HCT116 (cell line): ENCODE data around the gene ZFP36L2. TPM values are rescaled to one million over a fixed set of nuclear protein-coding genes. Genes with fewer than 3 reads are reported as not detected.

Experiments
- ATAC-seq: fragments of 200-7000 bp; cut with Tn5 transposase; 2 replicates; pipeline ENCODE4 v1.9.1; 2020; ENCODE audit warnings: mild to moderate bottlenecking, moderate library complexity
- BruUV-seq: library from RNA; stranded (reverse); fragments of 400-500 nt; replicated peaks from 2 replicates; lab custom pipeline; 2021; lab: Mats Ljungman, UMichigan
- CTCF ChIA-PET: fragments of 300-600 bp; sonication (Branson Sonifier 250); formaldehyde crosslinking; loops from one replicate; lab custom pipeline; 2021; ENCODE audit warnings: antibody characterized with exemption; lab: Charles Lee
- POLR2A ChIA-PET: fragments of 300-600, 350-600 bp; sonication (Branson Sonifier 250); formaldehyde crosslinking; loops from one replicate; lab custom pipeline; 2021; ENCODE audit warnings: antibody characterized with exemption; lab: Charles Lee
- RAD21 ChIA-PET, 2 experiments: fragments of 300-600 bp; sonication (Branson Sonifier 250); formaldehyde crosslinking; loops; one replicate each; lab custom pipeline; 2023; ENCODE audit warnings: low total read pairs in 2 of 2; ENCODE audit not compliant: uncharacterized antibody in 2 of 2, unreplicated experiment in 2 of 2, low non-redundant PET in 1 of 2; lab: Charles Lee
- DNase-seq: peaks from one replicate; pipeline ENCODE4 v3.0.0-alpha.2; 2010; ENCODE audit warnings: low read depth, low spot score
- H2AFZ ChIP-seq: fragments of 200-600 bp; shearing (Covaris generic), sonication (generic); 2 replicates; pipeline ENCODE4 v1.6.1; 2017; ENCODE audit warnings: low read depth, mixed run types, mixed read lengths, antibody characterized with exemption, low read length; ENCODE audit not compliant: poor library complexity, severe bottlenecking
- H3K27ac ChIP-seq: 2 replicates; pipeline ENCODE4 v1.5.1; 2012; ENCODE audit warnings: low read depth, low read length
- H3K27me3 ChIP-seq: fragments of 200-600 bp; sonication (generic); 2 replicates; pipeline ENCODE4 v1.6.1; 2016; ENCODE audit warnings: mixed run types, low read length, mixed read lengths; ENCODE audit not compliant: insufficient read depth
- H3K36me3 ChIP-seq, 2 experiments: fragments of 200-500 bp in 1 of 2; fragments of 200-600 bp in 1 of 2; sonication (Bioruptor generic) in 1 of 2; sonication (generic) in 1 of 2; 2 replicates each; pipeline versions ENCODE4 v1.5.1 to v1.6.1; 2014 to 2016; ENCODE audit warnings: low read length in 2 of 2, inconsistent platforms in 1 of 2, mixed read lengths in 1 of 2, mixed run types in 1 of 2; ENCODE audit not compliant: insufficient read depth in 2 of 2, control insufficient read depth in 1 of 2
- H3K4me1 ChIP-seq, 2 experiments: fragments of 200-600 bp in 1 of 2; sonication (generic) in 1 of 2; 2 replicates each; pipeline versions ENCODE4 v1.5.1 to v1.6.1; 2012 to 2017; ENCODE audit warnings: low read length in 2 of 2, inconsistent platforms in 1 of 2, mild to moderate bottlenecking in 1 of 2, mixed read lengths in 1 of 2, mixed run types in 1 of 2, moderate library complexity in 1 of 2; ENCODE audit not compliant: insufficient read depth in 2 of 2, control insufficient read depth in 1 of 2
- H3K4me2 ChIP-seq: fragments of 200-600 bp; sonication (generic); 2 replicates; pipeline ENCODE4 v1.6.1; 2017; ENCODE audit warnings: mixed run types, low read length, mixed read lengths
- H3K4me3 ChIP-seq, 2 experiments: fragments of 200-600 bp in 1 of 2; sonication (generic) in 1 of 2; replicated peaks in 1 of 2; 2 replicates each; pipeline ENCODE4 v1.5.1; 2011 to 2016; ENCODE audit warnings: low read length in 2 of 2, control low read depth in 1 of 2, low read depth in 1 of 2, mild to moderate bottlenecking in 1 of 2, mixed read lengths in 1 of 2, mixed run types in 1 of 2
- H3K79me2 ChIP-seq: fragments of 200-600 bp; sonication (generic); 2 replicates; pipeline ENCODE4 v1.6.1; 2017; ENCODE audit warnings: mild to moderate bottlenecking, mixed run types, low read length, moderate library complexity, mixed read lengths; ENCODE audit not compliant: insufficient read depth
- H3K9ac ChIP-seq: fragments of 200-600 bp; sonication (generic); 2 replicates; pipeline ENCODE4 v1.6.1; 2016; ENCODE audit warnings: low read length, mixed read lengths
- H3K9me2 ChIP-seq: fragments of 200-600 bp; sonication (generic), shearing (Covaris generic); 2 replicates; pipeline ENCODE4 v1.6.1; 2017; ENCODE audit warnings: mixed run types, mild to moderate bottlenecking, moderate library complexity; ENCODE audit not compliant: insufficient read depth
- H3K9me3 ChIP-seq, 2 experiments: fragments of 200-500 bp in 1 of 2; fragments of 200-600 bp in 1 of 2; sonication (Bioruptor generic) in 1 of 2; sonication (generic) in 1 of 2; 2 replicates each; pipeline ENCODE4 v1.6.1; 2014 to 2017; ENCODE audit warnings: low read length in 2 of 2, mixed read lengths in 2 of 2, inconsistent platforms in 1 of 2, low read depth in 1 of 2, mild to moderate bottlenecking in 1 of 2, mixed run types in 1 of 2, moderate library complexity in 1 of 2; ENCODE audit not compliant: control insufficient read depth in 1 of 2, insufficient read depth in 1 of 2
- H4K20me1 ChIP-seq: fragments of 200-600 bp; sonication (generic), shearing (Covaris generic); 2 replicates; pipeline ENCODE4 v1.6.1; 2017; ENCODE audit warnings: mixed run types, mild to moderate bottlenecking, moderate library complexity; ENCODE audit not compliant: insufficient read depth
- CBX3 ChIP-seq: IDR thresholded peaks from 2 replicates; pipeline ENCODE4 v1.6.1; 2012; ENCODE audit warnings: low read depth
- CEBPB ChIP-seq: IDR thresholded peaks from 2 replicates; pipeline ENCODE4 v1.6.1; 2012; ENCODE audit warnings: low read depth
- EGR1 ChIP-seq: IDR thresholded peaks from 2 replicates; pipeline ENCODE4 v1.6.1; 2012; ENCODE audit warnings: low read depth
- ELF1 ChIP-seq: IDR thresholded peaks from 2 replicates; pipeline ENCODE4 v1.6.1; 2012; ENCODE audit warnings: low read depth, borderline replicate concordance
- EZH2 ChIP-seq: fragments of 200-600 bp; sonication (generic); IDR thresholded peaks from 2 replicates; pipeline ENCODE4 v1.6.1; 2017; ENCODE audit warnings: antibody characterized with exemption, mixed run types
- FOSL1 ChIP-seq: IDR thresholded peaks from 2 replicates; pipeline ENCODE4 v1.6.1; 2012; ENCODE audit warnings: low read depth
- POLR2A ChIP-seq: IDR thresholded peaks from 2 replicates; pipeline ENCODE4 v1.7.0; 2011; ENCODE audit warnings: borderline replicate concordance; ENCODE audit not compliant: insufficient read depth, insufficient read length; ENCODE audit errors: extremely low read depth
- SP1 ChIP-seq: IDR thresholded peaks from 2 replicates; pipeline ENCODE4 v1.6.1; 2012; ENCODE audit warnings: low read depth
- SRF ChIP-seq: IDR thresholded peaks from 2 replicates; pipeline ENCODE4 v1.6.1; 2012; ENCODE audit warnings: low read depth
- TCF7L2 ChIP-seq: IDR thresholded peaks from 2 replicates; pipeline ENCODE4 v1.7.0; 2011; ENCODE audit warnings: borderline replicate concordance, inconsistent platforms; ENCODE audit not compliant: insufficient read depth, insufficient read length; ENCODE audit errors: extremely low read depth
- ZFX ChIP-seq: fragments of 450-650 bp; IDR thresholded peaks from 2 replicates; pipeline ENCODE4 v1.6.1; 2017
- ZNF274 ChIP-seq: fragments of 200-500 bp; sonication (Bioruptor generic); IDR thresholded peaks from 2 replicates; pipeline ENCODE4 v1.6.1; 2014; ENCODE audit warnings: mild to moderate bottlenecking, low read depth, low read length, inconsistent platforms
- intact Hi-C: fragments of 100-400 bp; cut with micrococcal nuclease; formaldehyde crosslinking; loops from 2 replicates; pipeline ENCODE4 v1.10.0; 2022
- total RNA-seq: library from RNA; stranded (reverse); gene quantifications from one replicate; pipeline ENCODE4 v1.2.1, GENCODE V29; 2021; ENCODE audit not compliant: unreplicated experiment
- TF ChIP-seq, protein P1 (sequence below): IDR thresholded peaks from 2 replicates; pipeline ENCODE4 v1.6.1; 2012
- TF ChIP-seq, protein P2 (sequence below), 3 experiments: fragments of 200-600 bp in 1 of 3; sonication (generic) in 1 of 3; IDR thresholded peaks in 2 of 3; conservative IDR thresholded peaks in 1 of 3; 2 replicates each; pipeline ENCODE4 v1.5.1; 2012 to 2017; ENCODE audit warnings: low read depth in 2 of 3, low read length in 2 of 3, antibody characterized with exemption in 1 of 3, borderline replicate concordance in 1 of 3, control low read depth in 1 of 3, mild to moderate bottlenecking in 1 of 3, mixed read lengths in 1 of 3, mixed run types in 1 of 3, moderate library complexity in 1 of 3; ENCODE audit not compliant: insufficient read depth in 1 of 3
- TF ChIP-seq, protein P3 (sequence below): IDR thresholded peaks from 2 replicates; pipeline ENCODE4 v1.6.1; 2012; ENCODE audit warnings: low read depth
- TF ChIP-seq, protein P4 (sequence below): IDR thresholded peaks from 2 replicates; pipeline ENCODE4 v1.6.1; 2012

ZFP36L2 gene
- total RNA-seq, 1 experiment from 2014 or later: 30.3 TPM

DNA sequence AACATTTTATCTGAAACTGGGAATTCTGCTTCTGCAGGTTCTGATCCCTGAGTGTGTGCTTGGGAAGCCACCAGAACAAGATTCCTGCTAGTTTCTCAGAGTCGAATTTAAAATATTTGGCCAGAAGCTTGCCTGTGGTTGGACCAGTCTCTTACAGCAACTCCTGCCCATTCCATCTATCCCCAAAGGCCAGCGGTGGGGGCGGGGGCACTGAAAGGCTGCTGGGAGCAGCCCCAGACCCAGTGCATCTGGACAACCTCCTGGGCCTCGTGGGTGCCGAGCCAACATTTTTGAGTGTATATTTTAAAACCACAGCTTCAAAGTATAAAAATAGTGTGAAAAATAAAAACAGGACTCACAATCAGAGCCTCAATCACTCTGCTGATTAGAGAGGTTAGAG lies 38.6 kb upstream of the ZFP36L2 start:
- no TSS peak for BruUV-seq
- Histone ChIP-seq H4K20me1 (no peaks in the 10 kb centered on the region), H3K79me2 (no peaks in the 10 kb centered on the region), H3K4me2 (no peak overlapping the region), H3K9ac (no peak overlapping the region), H3K27ac (no peak overlapping the region), H3K4me1 (no peaks in the 10 kb centered on the region), H3K9me3 (no peaks in the 10 kb centered on the region), H2AFZ (no peak overlapping the region), H3K4me3 (no peak overlapping the region), H3K27me3 (no peaks in the 10 kb centered on the region), H3K36me3 (no peaks in the 10 kb centered on the region), H3K9me2 (no peaks in the 10 kb centered on the region)
- no peak for DNase-seq
- POLR2A ChIA-PET: no interaction called here
- RAD21 ChIA-PET: no interaction called here
- intact Hi-C loops: no loop called here
- no peak for ATAC-seq
- CTCF ChIA-PET: no interaction called here
- TF ChIP-seq ZNF274 (no peak), FOSL1 (no peak), TCF7L2 (no peak), POLR2A (no peak), EGR1 (no peak)
- TF ChIP-seq, protein P1, sequence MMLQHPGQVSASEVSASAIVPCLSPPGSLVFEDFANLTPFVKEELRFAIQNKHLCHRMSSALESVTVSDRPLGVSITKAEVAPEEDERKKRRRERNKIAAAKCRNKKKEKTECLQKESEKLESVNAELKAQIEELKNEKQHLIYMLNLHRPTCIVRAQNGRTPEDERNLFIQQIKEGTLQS: no peak

DNA sequence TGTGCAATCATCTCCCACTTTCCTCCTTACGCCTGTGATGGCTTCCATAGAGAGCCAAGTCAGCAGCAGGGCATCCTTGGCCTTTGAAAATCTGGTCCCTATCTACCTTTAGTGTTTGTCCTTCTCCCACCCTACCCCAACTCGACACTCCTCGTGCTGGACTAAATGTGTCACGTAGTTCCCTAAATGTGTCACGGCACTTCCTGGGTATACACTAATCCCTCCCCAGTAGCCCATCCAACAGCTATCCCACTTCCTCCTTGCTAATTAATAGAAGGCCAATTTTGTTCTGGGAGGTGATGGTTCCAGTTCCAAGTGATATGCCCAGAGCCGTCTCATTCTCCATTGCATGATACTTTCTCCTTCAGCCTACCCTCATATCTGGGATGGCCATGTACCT lies 36.5 kb upstream of the ZFP36L2 start:
- POLR2A ChIA-PET: no interaction called here
- no peak for DNase-seq
- H3K4me1 ChIP-seq: no peaks in the 10 kb centered on the region
- no peaks in the 10 kb centered on the region for H3K36me3 ChIP-seq
- ATAC-seq: no peak
- CTCF ChIA-PET: no interaction called here
- no TSS peak for BruUV-seq
- no peaks in the 10 kb centered on the region for H4K20me1 ChIP-seq
- no peak overlapping the region for H3K4me3 ChIP-seq
- H3K9ac ChIP-seq: no peak overlapping the region
- no peaks in the 10 kb centered on the region for H3K9me2 ChIP-seq
- no peak overlapping the region for H2AFZ ChIP-seq
- no peaks in the 10 kb centered on the region for H3K9me3 ChIP-seq
- no peaks in the 10 kb centered on the region for H3K79me2 ChIP-seq
- H3K27me3 ChIP-seq: no peaks in the 10 kb centered on the region
- no peak overlapping the region for H3K4me2 ChIP-seq
- no peak overlapping the region for H3K27ac ChIP-seq
- RAD21 ChIA-PET: no interaction called here
- intact Hi-C loops: no loop called here
- TF ChIP-seq POLR2A (no peak), SRF (no peak), ZFX (no peak), CEBPB (no peak), SP1 (no peak), EZH2 (no peak), EGR1 (no peak), CBX3 (no peak), ELF1 (no peak)
- TF ChIP-seq, protein P2, sequence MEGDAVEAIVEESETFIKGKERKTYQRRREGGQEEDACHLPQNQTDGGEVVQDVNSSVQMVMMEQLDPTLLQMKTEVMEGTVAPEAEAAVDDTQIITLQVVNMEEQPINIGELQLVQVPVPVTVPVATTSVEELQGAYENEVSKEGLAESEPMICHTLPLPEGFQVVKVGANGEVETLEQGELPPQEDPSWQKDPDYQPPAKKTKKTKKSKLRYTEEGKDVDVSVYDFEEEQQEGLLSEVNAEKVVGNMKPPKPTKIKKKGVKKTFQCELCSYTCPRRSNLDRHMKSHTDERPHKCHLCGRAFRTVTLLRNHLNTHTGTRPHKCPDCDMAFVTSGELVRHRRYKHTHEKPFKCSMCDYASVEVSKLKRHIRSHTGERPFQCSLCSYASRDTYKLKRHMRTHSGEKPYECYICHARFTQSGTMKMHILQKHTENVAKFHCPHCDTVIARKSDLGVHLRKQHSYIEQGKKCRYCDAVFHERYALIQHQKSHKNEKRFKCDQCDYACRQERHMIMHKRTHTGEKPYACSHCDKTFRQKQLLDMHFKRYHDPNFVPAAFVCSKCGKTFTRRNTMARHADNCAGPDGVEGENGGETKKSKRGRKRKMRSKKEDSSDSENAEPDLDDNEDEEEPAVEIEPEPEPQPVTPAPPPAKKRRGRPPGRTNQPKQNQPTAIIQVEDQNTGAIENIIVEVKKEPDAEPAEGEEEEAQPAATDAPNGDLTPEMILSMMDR (IDR thresholded peaks at IDR 0.05 in 2 of 3, conservative IDR thresholded peaks at IDR 0.05 in 1 of 3; ENCODE audit: borderline replicate concordance in 1 of 3, insufficient read depth in 1 of 3, low read depth in 2 of 3, low read length in 2 of 3): no peak
- TF ChIP-seq, protein P3, sequence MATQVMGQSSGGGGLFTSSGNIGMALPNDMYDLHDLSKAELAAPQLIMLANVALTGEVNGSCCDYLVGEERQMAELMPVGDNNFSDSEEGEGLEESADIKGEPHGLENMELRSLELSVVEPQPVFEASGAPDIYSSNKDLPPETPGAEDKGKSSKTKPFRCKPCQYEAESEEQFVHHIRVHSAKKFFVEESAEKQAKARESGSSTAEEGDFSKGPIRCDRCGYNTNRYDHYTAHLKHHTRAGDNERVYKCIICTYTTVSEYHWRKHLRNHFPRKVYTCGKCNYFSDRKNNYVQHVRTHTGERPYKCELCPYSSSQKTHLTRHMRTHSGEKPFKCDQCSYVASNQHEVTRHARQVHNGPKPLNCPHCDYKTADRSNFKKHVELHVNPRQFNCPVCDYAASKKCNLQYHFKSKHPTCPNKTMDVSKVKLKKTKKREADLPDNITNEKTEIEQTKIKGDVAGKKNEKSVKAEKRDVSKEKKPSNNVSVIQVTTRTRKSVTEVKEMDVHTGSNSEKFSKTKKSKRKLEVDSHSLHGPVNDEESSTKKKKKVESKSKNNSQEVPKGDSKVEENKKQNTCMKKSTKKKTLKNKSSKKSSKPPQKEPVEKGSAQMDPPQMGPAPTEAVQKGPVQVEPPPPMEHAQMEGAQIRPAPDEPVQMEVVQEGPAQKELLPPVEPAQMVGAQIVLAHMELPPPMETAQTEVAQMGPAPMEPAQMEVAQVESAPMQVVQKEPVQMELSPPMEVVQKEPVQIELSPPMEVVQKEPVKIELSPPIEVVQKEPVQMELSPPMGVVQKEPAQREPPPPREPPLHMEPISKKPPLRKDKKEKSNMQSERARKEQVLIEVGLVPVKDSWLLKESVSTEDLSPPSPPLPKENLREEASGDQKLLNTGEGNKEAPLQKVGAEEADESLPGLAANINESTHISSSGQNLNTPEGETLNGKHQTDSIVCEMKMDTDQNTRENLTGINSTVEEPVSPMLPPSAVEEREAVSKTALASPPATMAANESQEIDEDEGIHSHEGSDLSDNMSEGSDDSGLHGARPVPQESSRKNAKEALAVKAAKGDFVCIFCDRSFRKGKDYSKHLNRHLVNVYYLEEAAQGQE: no peak
- TF ChIP-seq, protein P4, sequence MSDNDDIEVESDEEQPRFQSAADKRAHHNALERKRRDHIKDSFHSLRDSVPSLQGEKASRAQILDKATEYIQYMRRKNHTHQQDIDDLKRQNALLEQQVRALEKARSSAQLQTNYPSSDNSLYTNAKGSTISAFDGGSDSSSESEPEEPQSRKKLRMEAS: no peak
